Nephron progenitor cell (in vitro differentiated cells): Measurements from ENCODE around the gene TLL1.

Source experiments
- DNase-seq: peaks from one replicate; pipeline ENCODE4 v3.0.0; 2021
- H3K27ac Mint-ChIP-seq: 2 replicates; pipeline ENCODE4 v1.8.0; 2021; ENCODE audit warnings: mild to moderate bottlenecking, moderate library complexity, mixed read lengths
- H3K27me3 Mint-ChIP-seq: 2 replicates; pipeline ENCODE4 v1.8.0; 2021; ENCODE audit warnings: mild to moderate bottlenecking, low read depth, mixed read lengths; ENCODE audit not compliant: poor library complexity
- H3K36me3 Mint-ChIP-seq: 2 replicates; pipeline ENCODE4 v1.8.0; 2021; ENCODE audit warnings: low read depth, mixed read lengths
- H3K4me1 Mint-ChIP-seq: 2 replicates; pipeline ENCODE4 v1.8.0; 2021; ENCODE audit warnings: mixed read lengths
- H3K4me3 Mint-ChIP-seq: 2 replicates; pipeline ENCODE4 v1.8.0; 2021; ENCODE audit warnings: mild to moderate bottlenecking, moderate library complexity, mixed read lengths
- H3K9me3 Mint-ChIP-seq: 2 replicates; pipeline ENCODE4 v1.8.0; 2021; ENCODE audit warnings: mild to moderate bottlenecking, moderate library complexity, mixed read lengths
- CTCF ChIP-seq: fragments of 200-600 bp; sonication (generic); IDR thresholded peaks from 2 replicates; pipeline ENCODE4 v1.5.0; 2021; ENCODE audit warnings: antibody characterized with exemption

Gene TLL1

GRCh38 chr4:166092797-166093290 lies 219.8 kb downstream of the TLL1 start:
- H3K4me1 Mint-ChIP-seq: no peaks in the 10 kb centered on the region
- no peak overlapping the region for H3K4me3 Mint-ChIP-seq
- H3K36me3 Mint-ChIP-seq: no peaks in the 10 kb centered on the region
- H3K27ac Mint-ChIP-seq: no peak overlapping the region
- DNase-seq: no peak
- peaks cover 7% of the 10 kb centered on the region for H3K27me3 Mint-ChIP-seq
- TF ChIP-seq CTCF: no peak
- no peaks in the 10 kb centered on the region for H3K9me3 Mint-ChIP-seq

- DNase-seq: no peak
- no peaks in the 10 kb centered on the region for H3K9me3 Mint-ChIP-seq
Observed at GRCh38 chr4:166104623-166105022, 231.6 kb downstream of the TLL1 start.

GRCh38 chr4:166121897-166122296 lies 248.9 kb downstream of the TLL1 start:
- no peak for TF ChIP-seq CTCF
- H3K9me3 Mint-ChIP-seq: no peaks in the 10 kb centered on the region
- no peaks in the 10 kb centered on the region for H3K36me3 Mint-ChIP-seq
- no peaks in the 10 kb centered on the region for H3K27me3 Mint-ChIP-seq
- H3K27ac Mint-ChIP-seq: no peak overlapping the region
- no peak overlapping the region for H3K4me3 Mint-ChIP-seq
- DNase-seq: no peak
- H3K4me1 Mint-ChIP-seq: no peaks in the 10 kb centered on the region

More at GRCh38 chr4:166104623-166105022, 231.6 kb downstream of the TLL1 start:
- H3K36me3 Mint-ChIP-seq: no peaks in the 10 kb centered on the region
- no peak overlapping the region for H3K4me3 Mint-ChIP-seq
- no peaks in the 10 kb centered on the region for H3K27me3 Mint-ChIP-seq
- H3K4me1 Mint-ChIP-seq: peaks cover 4% of the 10 kb centered on the region
- no peak overlapping the region for H3K27ac Mint-ChIP-seq
- no peak for TF ChIP-seq CTCF

DNA sequence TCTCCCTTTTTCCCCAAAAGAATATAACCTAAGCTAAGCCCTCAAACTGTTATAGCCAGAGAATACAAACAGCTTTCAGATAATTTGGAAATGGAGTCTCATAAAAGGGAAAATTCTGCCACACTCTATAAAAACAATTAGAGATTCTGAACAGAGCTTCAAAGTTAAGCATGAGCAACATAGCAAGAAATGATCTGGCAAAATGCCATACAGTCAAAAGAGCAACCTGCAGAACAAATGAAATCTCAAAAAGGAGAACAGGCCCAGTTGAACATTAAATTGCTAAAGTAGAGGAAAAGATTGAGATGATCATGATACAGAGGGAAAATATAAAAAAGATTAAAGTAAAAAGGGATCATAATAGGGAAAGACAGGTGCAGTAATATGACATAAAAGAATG lies 250.5 kb downstream of the TLL1 start:
- H3K27ac Mint-ChIP-seq: no peak overlapping the region
- no peaks in the 10 kb centered on the region for H3K9me3 Mint-ChIP-seq
- no peaks in the 10 kb centered on the region for H3K4me1 Mint-ChIP-seq
- no peak overlapping the region for H3K4me3 Mint-ChIP-seq
- no peaks in the 10 kb centered on the region for H3K36me3 Mint-ChIP-seq
- no peak for TF ChIP-seq CTCF
- H3K27me3 Mint-ChIP-seq: no peaks in the 10 kb centered on the region
- DNase-seq: no peak

GRCh38 chr4:166128403-166128802 lies 255.4 kb downstream of the TLL1 start:
- Mint-ChIP-seq H3K27me3 (no peaks in the 10 kb centered on the region), H3K36me3 (no peaks in the 10 kb centered on the region), H3K4me3 (no peak overlapping the region), H3K27ac (no peak overlapping the region), H3K4me1 (no peaks in the 10 kb centered on the region), H3K9me3 (peaks cover 9% of the 10 kb centered on the region)
- DNase-seq: no peak
- no peak for TF ChIP-seq CTCF

DNA sequence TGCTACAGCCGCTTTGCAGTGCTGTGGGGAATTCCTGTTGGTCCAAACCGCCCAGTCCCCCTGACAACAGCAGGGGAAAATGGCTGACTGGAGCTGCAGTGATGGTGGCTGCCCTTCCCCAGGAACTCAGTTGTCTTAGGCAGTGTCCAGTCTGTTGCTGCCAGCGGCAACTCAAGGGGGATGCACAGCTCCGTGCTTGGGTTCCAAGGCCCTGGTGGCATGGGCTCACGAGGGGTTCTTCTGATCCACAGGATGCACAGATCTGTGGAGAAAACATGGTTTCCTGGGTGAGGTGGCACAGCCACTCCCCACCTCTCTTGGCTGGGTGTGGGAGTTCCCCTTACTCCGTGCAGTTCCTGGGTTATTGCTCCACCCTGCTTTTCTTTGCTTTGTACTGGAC lies 261.2 kb downstream of the TLL1 start:
- Mint-ChIP-seq H3K4me3 (no peak overlapping the region), H3K27me3 (peaks cover 7% of the 10 kb centered on the region), H3K9me3 (peaks cover 9% of the 10 kb centered on the region), H3K27ac (no peak overlapping the region), H3K36me3 (no peaks in the 10 kb centered on the region), H3K4me1 (no peaks in the 10 kb centered on the region)
- TF ChIP-seq CTCF: no peak
- DNase-seq: no peak
